Activated CD4-positive, CD25-positive, alpha-beta regulatory T cell (primary cell): ENCODE measurements around the gene TMF1.

Experiments used
- DNase-seq, 4 experiments: peaks; one replicate each; lab custom pipeline; 2025; lab: John Stamatoyannopoulos, UW

The TMF1 gene, protein sequence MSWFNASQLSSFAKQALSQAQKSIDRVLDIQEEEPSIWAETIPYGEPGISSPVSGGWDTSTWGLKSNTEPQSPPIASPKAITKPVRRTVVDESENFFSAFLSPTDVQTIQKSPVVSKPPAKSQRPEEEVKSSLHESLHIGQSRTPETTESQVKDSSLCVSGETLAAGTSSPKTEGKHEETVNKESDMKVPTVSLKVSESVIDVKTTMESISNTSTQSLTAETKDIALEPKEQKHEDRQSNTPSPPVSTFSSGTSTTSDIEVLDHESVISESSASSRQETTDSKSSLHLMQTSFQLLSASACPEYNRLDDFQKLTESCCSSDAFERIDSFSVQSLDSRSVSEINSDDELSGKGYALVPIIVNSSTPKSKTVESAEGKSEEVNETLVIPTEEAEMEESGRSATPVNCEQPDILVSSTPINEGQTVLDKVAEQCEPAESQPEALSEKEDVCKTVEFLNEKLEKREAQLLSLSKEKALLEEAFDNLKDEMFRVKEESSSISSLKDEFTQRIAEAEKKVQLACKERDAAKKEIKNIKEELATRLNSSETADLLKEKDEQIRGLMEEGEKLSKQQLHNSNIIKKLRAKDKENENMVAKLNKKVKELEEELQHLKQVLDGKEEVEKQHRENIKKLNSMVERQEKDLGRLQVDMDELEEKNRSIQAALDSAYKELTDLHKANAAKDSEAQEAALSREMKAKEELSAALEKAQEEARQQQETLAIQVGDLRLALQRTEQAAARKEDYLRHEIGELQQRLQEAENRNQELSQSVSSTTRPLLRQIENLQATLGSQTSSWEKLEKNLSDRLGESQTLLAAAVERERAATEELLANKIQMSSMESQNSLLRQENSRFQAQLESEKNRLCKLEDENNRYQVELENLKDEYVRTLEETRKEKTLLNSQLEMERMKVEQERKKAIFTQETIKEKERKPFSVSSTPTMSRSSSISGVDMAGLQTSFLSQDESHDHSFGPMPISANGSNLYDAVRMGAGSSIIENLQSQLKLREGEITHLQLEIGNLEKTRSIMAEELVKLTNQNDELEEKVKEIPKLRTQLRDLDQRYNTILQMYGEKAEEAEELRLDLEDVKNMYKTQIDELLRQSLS

DNA sequence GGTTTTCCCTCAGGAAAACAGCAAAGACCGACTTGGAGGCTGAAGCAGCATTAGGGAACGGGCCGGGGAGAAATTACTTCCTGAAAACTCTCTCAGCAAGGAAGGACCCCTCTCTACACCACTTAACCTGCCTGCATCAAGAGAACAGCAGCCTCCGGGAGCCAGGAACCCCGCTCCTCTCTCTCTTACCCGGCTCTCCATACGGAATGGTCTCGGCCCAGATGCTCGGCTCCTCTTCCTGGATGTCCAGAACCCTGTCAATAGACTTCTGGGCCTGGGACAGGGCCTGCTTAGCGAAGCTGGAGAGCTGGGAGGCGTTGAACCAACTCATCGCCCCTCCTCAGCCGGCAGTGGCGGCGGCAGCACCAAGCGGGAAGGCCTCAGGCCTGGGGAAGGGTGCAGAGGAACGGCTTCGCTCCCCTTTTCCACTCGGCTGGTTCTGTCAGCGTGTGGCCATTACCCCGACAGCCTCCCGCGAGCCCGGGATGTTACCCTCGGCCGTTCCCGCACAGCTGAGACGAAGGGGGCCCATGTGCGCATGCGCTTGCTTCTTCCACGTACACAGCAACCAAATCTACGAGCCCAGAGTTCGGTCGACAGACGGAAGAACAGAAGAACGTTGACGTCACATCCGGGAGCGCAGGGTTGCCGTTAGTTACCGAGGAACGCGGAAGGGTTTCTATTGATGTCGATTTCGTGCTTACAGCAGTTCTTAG, at the start of gene TMF1:
Gene TMF1 (minus strand): TSS at position 578 of the 716 bp plus-strand sequence. CDS start 247 bp downstream, at position 331.
- DNase-seq, result no peak

DNA sequence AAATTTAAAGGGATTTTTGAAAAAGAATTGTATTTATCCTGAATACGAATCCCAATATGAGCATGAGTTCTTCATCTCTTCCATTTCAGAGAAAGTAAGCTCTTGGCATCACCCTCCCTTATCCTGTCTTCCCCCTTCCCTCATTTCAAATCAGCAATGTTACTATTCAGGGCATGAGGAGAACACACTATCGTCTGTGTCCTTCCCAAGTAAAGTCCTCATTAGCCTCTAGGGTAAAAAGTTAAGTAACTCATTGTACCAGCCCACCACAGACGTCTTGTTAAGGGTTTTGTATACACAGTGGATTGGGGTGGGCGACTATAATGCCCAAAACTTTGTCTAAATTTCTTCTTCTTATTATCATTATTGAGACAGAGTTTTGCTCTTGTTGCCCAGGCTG, 47.4 kb upstream of the TMF1 start:
- DNase-seq, result no peak

DNA sequence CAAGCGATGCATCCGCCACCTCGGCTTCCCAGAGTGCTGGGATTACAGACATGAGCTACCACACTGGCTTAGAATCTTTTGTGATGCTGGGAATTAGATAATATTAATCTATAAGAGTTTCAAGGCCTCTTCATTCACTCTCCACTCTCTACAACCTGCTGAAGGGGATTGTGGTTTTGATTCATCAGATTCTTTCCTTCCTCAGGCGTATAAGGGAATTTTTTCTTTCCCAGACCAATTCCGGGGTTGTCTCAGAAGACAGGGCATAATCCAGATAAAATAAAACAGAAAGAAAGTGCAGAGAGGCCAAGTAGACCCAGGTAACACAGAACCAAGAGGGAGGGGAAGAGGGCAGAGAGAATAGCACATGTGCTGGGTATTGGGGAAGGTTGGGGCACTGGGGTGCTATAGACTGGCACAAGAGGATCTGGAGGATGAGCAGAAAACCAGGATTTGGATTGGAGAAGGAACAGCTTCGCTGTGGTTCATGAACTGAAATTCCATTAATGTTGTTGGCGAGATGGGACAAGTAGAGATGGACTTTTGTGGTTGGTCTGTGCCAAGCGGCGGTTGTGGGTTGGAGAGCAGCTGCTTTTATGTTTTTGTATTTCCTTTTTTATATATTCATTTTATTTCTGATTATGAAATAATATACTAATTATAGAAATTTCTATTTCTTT, 45.4 kb upstream of the TMF1 start:
- DNase-seq, result no peak

DNA sequence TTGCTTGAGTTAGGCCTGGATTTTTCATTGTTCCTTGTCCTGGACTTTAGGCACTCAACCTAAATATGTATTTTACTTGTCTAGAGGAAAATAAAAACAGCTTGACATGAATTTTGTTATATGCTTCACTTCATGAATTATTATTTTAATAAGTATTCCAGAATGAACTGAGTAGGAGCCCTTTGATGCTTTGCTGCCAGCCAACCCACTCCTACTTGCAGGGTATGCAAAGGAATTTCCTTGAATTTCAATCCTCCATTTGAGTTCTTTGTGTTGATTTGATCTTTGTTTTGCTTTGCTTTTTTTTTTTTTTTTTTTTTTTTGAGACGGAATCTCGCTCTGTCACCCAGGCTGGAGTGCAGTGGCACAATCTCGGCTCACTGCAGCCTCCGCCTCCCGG, 44.2 kb upstream of the TMF1 start:
- no peak for DNase-seq

DNA sequence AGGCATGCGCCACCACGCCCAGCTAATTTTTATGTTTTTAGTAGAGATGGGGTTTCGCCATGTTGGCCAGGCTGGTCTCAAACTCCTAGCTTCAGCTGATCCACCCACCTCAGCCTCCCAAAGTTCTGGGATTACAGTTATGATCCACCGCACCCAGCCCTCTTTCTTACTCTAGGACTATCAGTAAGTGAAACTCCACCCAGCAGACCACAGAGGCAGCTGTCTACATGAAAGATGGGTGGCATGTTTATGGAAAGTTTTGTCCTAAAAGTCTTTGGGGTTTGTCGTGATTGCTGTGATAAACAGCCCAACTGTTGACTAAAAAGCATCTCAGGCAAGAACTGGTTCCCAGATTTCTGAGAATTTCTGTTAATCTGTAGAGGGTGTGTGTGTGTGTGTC, 43.5 kb upstream of the TMF1 start:
- DNase-seq, result no peak

DNA sequence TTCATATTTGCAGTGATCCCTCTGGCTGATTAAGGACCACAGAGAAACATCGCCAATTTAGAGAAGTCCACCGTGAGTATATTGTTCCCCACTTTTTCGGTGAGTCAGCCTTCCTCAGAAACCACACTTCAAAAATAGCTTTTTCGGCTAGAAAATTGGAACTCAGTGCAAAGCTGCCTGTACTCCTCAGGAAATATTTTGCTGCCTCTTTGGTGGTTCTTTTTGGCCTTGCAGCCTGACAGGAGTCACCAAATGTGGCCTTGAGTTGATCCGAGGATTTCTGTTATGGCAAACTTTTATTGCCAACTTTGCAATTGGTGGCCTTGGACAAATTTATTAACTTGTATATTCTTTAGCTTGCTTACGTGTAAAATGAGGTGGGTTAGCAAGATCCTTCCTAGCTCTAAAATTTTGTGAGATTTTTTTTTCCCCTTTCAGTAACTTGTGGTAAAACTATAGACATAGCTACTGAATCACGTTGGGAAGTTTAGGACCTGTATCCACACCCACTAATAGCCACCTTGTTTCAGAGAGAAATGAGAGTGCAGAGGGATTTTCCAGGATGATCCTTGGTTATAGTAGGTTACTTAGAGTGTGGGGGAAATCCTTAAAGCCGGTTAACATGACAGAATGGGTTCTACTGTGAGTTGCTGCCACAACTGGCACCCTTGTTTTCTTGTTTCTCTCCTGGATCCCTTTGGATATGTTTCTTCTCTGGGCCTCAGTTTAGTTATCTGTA, 42.5 kb upstream of the TMF1 start:
- DNase-seq, result no peak

DNA sequence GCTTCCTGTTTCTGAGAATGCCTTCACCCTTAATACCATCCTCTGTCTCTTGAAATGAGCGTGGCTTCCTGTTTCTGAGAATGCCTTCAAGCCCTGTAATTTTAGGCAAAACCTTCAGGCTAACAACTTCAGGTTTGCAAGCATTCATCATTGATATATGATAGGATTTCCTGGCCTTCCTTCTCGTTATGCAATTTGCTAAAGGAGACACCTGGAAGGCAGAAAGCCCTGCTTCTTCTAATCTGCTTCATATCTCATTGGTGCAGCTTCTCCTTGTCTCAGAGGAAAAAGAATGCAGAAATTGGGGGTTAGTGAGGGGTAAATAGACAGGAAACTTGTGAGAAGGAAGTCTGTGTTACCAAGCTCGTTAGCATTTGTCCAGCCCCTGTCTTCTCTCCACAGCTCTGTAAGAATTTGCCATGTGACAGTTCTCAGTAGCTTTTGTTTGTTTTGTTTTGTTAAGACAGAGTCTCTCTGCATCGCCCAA, 39.9 kb upstream of the TMF1 start:
- DNase-seq, result no peak

DNA sequence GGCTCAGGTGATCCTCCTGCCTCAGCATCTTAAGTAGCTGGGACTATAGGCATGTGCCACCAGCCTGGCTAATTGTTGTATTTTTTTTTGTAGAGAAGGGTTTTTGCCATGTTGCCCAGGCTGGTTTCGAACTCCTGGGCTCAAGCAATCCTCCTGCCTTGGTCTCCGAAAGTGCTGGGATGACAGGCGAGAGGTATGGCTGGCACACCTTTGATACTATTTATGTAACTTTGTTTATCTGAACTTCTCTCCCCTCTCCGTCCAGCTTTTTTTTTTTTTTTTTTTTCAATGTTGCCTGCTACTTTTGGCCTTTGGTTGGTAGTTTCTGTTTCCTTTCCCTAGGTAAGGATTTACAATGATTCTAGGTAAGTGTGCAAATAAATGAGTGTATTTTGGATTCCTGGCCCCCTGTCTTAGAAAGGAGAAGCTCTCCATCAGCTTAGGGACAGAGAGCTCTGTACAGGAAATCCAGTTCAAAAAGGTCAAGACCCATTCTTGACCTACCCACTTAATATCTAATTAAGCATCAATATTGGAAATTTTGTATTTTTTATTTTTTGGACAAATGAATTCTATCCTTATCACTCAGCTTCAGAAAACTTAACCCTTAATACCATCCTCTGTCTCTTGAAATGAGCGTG, 39.4 kb upstream of the TMF1 start:
- no peak for DNase-seq

DNA sequence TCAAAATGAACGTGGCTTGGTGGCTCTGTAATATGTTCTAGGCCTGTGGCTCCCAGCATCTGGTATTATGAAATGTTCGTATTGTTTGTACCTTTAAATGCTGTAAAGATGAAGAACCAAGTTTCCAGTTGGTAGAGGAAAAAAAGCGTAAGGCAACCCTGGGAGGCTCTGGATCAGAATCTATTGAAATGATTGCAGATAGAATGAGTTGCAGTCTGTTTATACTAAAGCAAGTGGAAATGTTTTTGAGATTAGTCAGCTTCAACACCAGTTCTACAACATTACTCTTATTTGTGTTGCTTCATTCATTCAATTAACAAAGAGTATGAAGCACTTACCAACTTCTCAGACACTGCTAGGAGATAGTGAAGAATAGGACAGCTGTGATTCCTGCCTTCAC, 37.9 kb upstream of the TMF1 start:
- no peak for DNase-seq

DNA sequence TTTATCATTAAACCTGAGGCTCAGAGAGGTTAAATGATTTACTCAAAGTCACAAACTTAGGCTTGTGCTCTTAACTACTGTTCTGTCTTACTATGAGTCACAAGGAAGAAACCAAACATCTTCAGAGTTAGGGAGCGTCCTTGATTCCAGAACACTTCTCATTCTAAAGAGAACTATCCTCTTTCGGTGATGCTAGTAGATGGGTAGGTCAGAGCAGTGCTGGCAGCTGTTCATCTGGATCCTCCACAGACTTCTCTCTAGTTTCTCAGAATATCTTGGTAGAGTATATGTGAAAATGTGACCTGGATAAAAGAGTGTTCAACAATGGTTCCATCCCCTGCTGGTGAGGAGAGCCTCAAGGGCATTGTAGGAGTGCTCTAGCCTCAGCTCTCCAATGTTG, 35.9 kb upstream of the TMF1 start:
- no peak for DNase-seq

DNA sequence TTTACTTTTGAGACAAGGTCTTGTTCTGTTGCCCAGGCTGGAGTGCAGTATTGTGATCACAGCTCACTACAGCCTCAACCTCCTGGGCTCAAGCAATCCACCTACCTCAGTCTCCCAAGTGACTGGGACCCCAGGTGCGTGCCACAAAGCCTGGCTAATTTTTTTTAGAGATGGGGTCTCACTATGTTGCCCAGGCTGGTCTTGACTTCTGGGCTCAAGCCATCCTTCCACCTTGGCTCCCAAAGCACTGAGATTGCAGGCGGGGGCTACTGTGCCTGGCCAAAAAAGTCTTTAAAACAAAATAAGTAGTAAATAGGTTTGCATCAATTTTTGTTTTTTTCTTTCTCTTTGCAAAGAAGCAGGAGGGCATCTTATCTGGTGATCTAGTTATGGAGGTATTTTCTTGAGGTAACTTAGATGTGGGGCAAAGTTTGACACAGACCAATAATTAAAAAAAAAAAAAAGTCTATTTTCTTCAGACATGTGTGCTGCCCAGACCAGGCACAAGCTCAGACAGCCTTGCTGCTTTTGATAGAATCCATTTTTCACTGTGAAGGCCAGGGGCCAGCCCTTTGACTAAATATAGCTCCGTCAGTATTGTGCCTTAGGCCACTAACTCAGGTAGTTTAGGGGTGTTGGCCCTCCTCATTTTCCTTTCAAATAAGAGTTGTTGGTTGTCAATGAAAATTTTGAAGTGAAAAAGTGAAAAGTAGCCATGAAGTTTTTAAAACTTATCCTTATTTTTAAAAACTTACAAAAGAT, 35.1 kb upstream of the TMF1 start:
- no peak for DNase-seq

DNA sequence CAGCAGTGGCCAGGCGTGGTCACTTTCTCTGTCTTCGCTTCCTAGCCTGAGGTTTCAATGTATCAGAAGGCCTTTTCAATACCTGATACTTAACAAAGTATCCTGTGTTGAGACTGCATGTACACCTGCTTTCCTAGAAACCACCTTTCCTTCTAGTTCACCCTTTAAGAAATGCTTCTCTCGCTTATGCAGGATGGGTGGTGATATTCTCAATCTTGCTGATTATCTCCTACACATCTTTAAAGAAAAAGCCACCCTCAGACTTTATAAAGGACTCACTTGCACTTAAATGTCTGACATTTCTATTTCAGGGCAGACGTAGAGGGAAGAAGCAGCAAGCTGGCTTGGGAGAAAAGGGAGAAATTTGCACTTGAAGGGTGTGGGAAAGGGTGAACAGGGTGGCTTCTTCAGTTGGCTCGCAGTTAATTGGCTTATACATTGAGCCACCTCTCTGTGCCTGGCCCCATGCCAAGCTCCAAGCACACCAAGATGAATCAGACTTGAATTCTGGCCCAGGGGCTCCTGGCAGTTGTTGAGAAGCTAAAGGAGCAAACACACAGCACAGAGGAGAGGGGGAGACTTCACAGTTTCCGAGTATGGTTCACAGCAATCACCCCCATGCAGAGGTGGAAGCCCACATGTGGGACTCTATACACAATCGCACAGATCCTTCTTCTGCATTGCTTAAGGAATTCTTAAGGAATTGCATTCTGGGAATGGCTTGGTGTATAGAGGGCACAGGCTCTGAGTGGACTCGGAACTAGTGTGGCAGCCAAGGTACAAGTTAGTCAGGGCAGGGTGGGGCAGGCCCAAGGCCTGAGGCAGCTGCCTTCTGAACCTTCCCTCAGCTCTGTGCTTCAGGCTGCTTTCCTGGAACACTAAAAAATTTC, 33.9 kb upstream of the TMF1 start:
- peak; percentile 34 to 47 (median 44) for DNase-seq

DNA sequence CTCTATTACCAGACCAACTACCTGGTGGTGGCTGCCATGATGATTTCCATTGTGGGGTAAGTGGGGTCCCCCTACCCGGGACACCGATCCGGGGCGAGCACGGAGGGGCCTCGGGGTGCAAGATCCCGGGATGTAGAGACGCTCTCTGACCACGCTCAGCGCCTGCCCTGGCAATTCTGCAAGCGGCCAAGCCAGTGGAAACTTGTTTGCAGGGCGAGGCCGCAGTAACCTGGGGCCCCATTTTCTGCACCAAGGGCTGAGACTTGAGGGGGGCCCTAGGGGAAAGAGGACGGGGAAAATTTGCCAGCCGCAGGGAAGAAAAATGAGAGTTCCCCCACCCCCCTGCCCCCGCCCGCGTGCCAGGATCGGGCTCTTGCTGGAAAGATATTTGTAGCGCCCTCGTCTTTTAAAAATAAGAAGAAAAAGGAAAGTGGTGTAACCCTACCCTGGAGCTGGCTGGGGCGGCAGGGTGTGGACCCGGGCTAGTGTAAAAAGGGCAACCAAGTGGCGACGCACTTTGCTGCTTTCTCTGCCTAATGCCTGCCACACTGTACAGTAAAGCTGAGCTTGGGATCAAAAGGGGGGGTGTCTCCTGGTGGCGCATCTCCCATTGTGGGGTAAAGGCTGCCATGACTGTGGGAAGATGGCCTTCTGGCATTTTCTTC, 33.2 kb upstream of the TMF1 start:
- DNase-seq, result peak in 1 of 4 experiments; percentile 5

DNA sequence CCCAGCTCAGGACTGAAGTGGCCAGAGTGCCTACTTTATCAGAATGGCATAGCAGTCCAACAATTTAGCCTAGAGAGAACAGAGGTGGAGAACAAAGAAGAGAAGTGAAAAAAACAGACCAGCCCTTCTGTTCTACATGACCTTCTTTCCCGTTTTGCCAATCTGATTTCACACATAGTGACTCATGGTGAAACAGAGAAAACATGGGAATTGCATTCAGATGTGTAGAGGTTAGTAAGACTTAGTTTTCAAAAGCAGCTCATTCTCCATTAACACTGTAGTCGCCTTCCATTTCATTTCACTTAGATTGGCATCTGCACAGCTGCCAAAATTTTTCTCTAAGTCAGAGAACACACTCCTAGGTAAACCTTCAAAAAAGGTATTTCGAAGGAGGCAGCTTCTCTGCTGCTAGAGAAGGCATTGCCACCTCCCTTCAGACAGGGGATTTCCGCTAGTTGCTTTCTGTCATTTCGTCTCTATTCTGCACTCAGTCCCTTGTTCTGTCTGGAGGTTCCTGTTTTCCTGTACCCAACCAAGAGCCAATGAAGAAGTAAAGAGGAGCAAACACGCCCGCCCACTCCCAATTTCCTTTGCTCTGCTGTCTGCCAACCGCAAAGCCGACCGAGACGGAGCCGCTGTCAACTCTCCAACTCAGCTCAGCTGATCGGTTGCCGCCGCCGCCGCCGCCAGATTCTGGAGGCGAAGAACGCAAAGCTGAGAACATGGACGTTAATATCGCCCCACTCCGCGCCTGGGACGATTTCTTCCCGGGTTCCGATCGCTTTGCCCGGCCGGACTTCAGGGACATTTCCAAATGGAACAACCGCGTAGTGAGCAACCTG, 32.4 kb upstream of the TMF1 start, which contains the start of gene ARL6IP5:
Gene ARL6IP5 (plus strand): TSS at position 612 of the 842 bp plus-strand sequence. CDS start 111 bp downstream, at position 723.
- DNase-seq, result peak; percentile 61 to 80 (median 73)

DNA sequence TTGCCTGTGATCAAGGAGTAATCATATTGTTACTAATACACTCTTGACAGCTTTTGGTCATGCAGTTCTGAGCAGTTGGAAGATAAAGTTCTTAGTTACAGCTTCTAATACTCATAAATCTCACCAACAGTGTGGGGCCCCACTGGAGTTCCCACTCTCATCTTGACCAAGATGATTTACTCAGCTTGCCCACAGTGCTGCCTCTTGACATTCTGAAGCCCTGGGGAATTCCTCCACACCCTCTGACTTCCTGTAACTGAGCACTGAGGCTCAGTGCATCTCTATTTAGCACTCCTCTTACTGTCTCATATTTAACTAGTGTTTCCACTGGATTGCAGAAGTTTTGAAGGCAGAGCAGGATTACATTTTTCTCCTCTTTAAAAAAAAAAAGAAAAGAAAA, 30.7 kb upstream of the TMF1 start:
- DNase-seq, result peak in 3 of 4 experiments; percentile 18 to 47 (median 31)

DNA sequence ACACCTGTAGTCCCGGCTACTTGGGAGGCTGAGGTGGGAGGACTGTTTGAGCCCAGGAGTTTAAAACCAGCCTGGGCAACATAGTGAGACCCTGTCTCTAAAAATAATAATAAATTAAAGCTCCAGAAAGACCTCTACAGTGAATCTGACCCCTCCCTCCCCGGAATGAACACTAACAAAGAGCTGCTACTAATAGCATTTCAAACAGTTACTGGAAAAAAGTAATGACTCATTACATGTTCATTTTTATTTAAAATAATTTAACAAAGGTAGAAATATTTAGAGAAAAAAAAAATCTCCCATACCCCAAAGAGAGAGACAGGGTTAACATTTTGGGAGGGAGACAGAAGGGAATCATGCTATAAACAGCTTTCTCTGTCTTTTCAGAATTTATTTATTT, 30.2 kb upstream of the TMF1 start:
- no peak for DNase-seq
